GM12801 (cell line): ENCODE data around the gene SNAP47.

Experiments used
- CTCF ChIP-seq: IDR thresholded peaks from one replicate; pipeline ENCODE4 v1.5.1; 2011; ENCODE audit warnings: control low read depth; ENCODE audit not compliant: insufficient read length; ENCODE audit errors: extremely low read depth

Gene SNAP47

GRCh38 chr1:227758366-227758765 is 23.1 kb downstream of the SNAP47 start:
- no peak for TF ChIP-seq CTCF

- no peak for TF ChIP-seq CTCF
Measured at GRCh38 chr1:227759341-227760300, 24.4 kb downstream of the SNAP47 start.

GRCh38 chr1:227760377-227760776 is 25.1 kb downstream of the SNAP47 start:
- no peak for TF ChIP-seq CTCF

GRCh38 chr1:227761621-227762230 is 26.5 kb downstream of the SNAP47 start:
- TF ChIP-seq CTCF: no peak

GRCh38 chr1:227762231-227762911 is 27.1 kb downstream of the SNAP47 start:
- no peak for TF ChIP-seq CTCF

GRCh38 chr1:227763246-227764018 is 28.2 kb downstream of the SNAP47 start:
- no peak for TF ChIP-seq CTCF
